ENCODE measurements around the gene IBA57. TPM values are rescaled to one million over a fixed set of nuclear protein-coding genes. Genes with fewer than 3 reads are reported as not detected.
"Not testable (repeated sequence)": the region's sequence is repeated elsewhere in the genome, so short reads cannot be mapped to it uniquely, and the experiment has no call there.

The IBA57 gene
- total RNA-seq, 2 donors from 2014 or later = 3.5 to 12.2 TPM

GRCh38 chr1:228181645-228182034 is 16.0 kb downstream of the IBA57 start:
- TF ChIP-seq CTCF (IDR thresholded peaks at IDR 0.05) = no peak

GRCh38 chr1:228182296-228183030 is 16.9 kb downstream of the IBA57 start:
- no peak overlapping the region for H3K4me3 ChIP-seq
- no peak for ATAC-seq (ENCODE audit: insufficient number of reproducible peaks, low FRiP score, low read depth)
- DNase-seq (ENCODE audit: low spot score) = no peak
- no peaks in the 10 kb centered on the region for H3K4me1 ChIP-seq (ENCODE audit: control insufficient read depth in 1 of 2, low read depth in 2 of 2)
- H3K27me3 ChIP-seq (replicated peaks; ENCODE audit: insufficient read depth) = no peaks in the 10 kb centered on the region
- no peaks in the 10 kb centered on the region for H3K36me3 ChIP-seq
- no peaks in the 10 kb centered on the region for H3K9me3 ChIP-seq
- TF ChIP-seq CTCF (IDR thresholded peaks at IDR 0.05) = no peak
- no peak overlapping the region for H3K27ac ChIP-seq

More at GRCh38 chr1:228181645-228182034, 16.0 kb downstream of the IBA57 start:
- Histone ChIP-seq H3K27me3 (replicated peaks; ENCODE audit: insufficient read depth) (no peaks in the 10 kb centered on the region), H3K27ac (no peak overlapping the region), H3K4me3 (no peak overlapping the region), H3K9me3 (no peaks in the 10 kb centered on the region), H3K4me1 (ENCODE audit: control insufficient read depth in 1 of 2, low read depth in 2 of 2) (no peaks in the 10 kb centered on the region), H3K36me3 (no peaks in the 10 kb centered on the region)
- DNase-seq (ENCODE audit: low spot score) (no peak), ATAC-seq (ENCODE audit: insufficient number of reproducible peaks, low FRiP score, low read depth) (no peak)

GRCh38 chr1:228184152-228184551 is 18.5 kb downstream of the IBA57 start:
- ATAC-seq (ENCODE audit: insufficient number of reproducible peaks, low FRiP score, low read depth) (no peak), DNase-seq (ENCODE audit: low spot score) (no peak)
- H3K4me1 ChIP-seq (ENCODE audit: control insufficient read depth in 1 of 2, low read depth in 2 of 2) = no peaks in the 10 kb centered on the region
- H3K27me3 ChIP-seq (replicated peaks; ENCODE audit: insufficient read depth) = no peaks in the 10 kb centered on the region
- H3K36me3 ChIP-seq = no peaks in the 10 kb centered on the region
- no peak for TF ChIP-seq CTCF (IDR thresholded peaks at IDR 0.05)
- H3K27ac ChIP-seq = no peak overlapping the region
- H3K9me3 ChIP-seq = no peaks in the 10 kb centered on the region
- no peak overlapping the region for H3K4me3 ChIP-seq

GRCh38 chr1:228185641-228185965 is 20.0 kb downstream of the IBA57 start:
- no peaks in the 10 kb centered on the region for H3K36me3 ChIP-seq
- H3K9me3 ChIP-seq = no peaks in the 10 kb centered on the region
- H3K27me3 ChIP-seq (replicated peaks; ENCODE audit: insufficient read depth) = no peaks in the 10 kb centered on the region
- no peak overlapping the region for H3K27ac ChIP-seq
- ATAC-seq (ENCODE audit: insufficient number of reproducible peaks, low FRiP score, low read depth) (no peak), DNase-seq (ENCODE audit: low spot score) (no peak)
- TF ChIP-seq CTCF (IDR thresholded peaks at IDR 0.05) = no peak
- no peak overlapping the region for H3K4me3 ChIP-seq
- H3K4me1 ChIP-seq (ENCODE audit: control insufficient read depth in 1 of 2, low read depth in 2 of 2) = no peaks in the 10 kb centered on the region

- not testable (repeated sequence) for DNase-seq (ENCODE audit: low spot score); H3K4me1 ChIP-seq (ENCODE audit: control insufficient read depth in 1 of 2, low read depth in 2 of 2); H3K36me3 ChIP-seq; ATAC-seq (ENCODE audit: insufficient number of reproducible peaks, low FRiP score, low read depth); H3K9me3 ChIP-seq; H3K27me3 ChIP-seq (replicated peaks; ENCODE audit: insufficient read depth); H3K27ac ChIP-seq; H3K4me3 ChIP-seq
These were observed 22.6 kb downstream of the IBA57 start for GRCh38 chr1:228188249-228188648.

GRCh38 chr1:228190182-228190581 is 24.6 kb downstream of the IBA57 start:
- Histone ChIP-seq H3K4me3 (no peak overlapping the region), H3K9me3 (no peaks in the 10 kb centered on the region), H3K27me3 (replicated peaks; ENCODE audit: insufficient read depth) (no peaks in the 10 kb centered on the region), H3K36me3 (no peaks in the 10 kb centered on the region), H3K27ac (no peak overlapping the region), H3K4me1 (ENCODE audit: control insufficient read depth in 1 of 2, low read depth in 2 of 2) (no peaks in the 10 kb centered on the region)
- TF ChIP-seq CTCF (IDR thresholded peaks at IDR 0.05) = no peak
- no peak for ATAC-seq (ENCODE audit: insufficient number of reproducible peaks, low FRiP score, low read depth)
- no peak for DNase-seq (ENCODE audit: low spot score)

Measured in thoracic aorta (tissue), 2 donors.